HG02642 (cell line): ENCODE data around the gene UBE2L3.
"Not testable (repeated sequence)": the region's sequence is repeated elsewhere in the genome, so short reads cannot be mapped to it uniquely, and the experiment has no call there.

Source experiments
- ATAC-seq: cut with Tn5 transposase; IDR thresholded peaks from one replicate; pipeline ENCODE4 v1.9.1; 2021; ENCODE audit warnings: mild to moderate bottlenecking; ENCODE audit not compliant: unreplicated experiment, poor library complexity

UBE2L3 gene

DNA sequence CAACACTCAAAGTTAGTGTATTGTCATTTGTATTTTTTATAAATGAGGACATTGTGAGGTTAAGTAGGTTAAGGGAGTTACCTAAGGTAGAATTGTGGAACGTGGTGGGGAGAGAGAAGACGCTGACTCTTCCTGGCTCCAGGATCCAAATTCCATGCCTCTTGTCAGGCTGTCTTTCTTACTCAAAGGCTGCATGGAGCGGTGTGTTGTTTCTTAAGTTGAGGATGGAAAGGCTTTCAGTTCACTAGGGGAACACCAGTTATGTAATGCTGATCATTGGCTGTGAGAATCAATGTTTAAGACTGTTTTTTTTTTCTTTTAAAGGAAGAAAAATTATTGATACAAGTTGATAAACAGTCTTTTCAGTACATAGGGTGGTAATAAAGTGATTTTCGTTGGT lies 2.9 kb downstream of the UBE2L3 start:
- no peak for ATAC-seq

DNA sequence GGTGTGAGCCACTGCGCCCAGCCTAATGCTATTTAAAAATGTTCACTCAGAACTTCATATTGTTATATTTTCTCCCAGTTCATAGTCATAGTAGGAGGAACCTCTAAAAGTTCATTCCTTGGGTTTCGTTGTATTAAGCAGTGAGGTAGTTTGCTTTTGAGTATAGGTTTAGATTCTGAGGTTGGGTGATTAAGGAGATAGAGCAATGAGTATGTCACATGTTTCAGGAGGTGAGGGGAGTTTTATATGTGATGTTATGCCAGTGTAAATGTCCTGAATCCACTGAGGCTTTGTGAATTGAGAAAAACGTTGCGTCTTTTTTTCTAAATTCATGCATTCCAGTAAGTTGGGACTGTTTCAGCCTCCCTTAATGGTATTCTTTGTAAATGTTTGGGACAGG lies 4.2 kb downstream of the UBE2L3 start:
- no peak for ATAC-seq

DNA sequence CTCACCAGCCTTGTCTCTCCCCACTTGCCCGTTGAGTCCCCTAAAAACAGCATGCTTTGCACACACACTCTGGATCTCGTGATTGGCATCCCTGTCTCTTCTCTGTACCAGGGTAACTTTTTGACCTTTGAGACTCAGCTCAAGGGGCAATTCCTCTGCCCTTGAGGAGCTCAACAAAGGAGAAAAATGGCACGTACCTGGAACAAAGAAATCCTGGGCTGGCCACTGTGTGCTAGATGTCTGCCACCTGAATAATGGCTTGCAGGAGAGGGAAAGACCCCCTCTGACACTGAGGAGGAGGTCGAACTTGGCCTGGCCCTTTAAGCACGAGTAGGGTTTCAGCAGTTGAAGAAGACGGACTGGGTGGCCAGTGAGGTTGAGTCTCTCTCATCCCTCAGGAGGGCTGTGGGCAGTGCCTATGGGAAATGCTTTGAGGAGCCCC lies 5.8 kb downstream of the UBE2L3 start:
- ATAC-seq, result no peak

DNA sequence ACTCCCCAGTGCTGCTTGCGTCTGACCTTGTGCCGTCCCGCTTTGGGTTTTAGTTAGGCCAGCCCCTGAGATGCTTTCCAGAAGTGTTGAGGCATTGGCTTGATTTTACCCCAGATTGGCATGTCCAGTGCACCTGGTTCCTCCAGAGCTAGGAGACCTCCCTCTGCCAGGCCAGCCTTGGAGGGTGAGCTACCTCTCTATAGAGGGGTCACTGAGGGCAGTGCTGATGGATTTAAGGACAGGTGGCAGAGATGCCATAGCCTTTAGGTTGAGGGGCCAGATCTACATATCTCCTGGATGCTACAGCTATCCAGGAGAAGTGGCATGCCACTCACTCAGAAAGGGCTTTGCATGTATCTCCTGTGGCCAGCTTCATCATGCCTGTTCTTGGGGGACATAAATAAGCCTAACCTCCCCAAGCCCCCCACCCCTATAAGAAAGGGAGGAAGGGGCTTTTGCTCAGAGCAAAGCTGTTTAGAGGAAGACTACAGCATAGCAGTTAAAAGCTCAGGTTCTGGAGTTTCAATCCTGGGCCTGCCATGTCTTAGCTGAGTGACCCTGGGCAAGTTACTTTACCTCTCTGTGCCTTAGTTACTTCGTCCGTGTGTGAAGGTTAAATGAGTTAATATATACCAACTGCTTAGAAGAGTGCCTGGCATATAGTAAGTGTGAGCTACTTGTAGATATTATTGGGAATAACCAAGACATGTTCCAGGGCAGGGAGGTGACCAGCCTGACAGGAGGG lies 6.4 kb downstream of the UBE2L3 start:
- ATAC-seq, result no peak

DNA sequence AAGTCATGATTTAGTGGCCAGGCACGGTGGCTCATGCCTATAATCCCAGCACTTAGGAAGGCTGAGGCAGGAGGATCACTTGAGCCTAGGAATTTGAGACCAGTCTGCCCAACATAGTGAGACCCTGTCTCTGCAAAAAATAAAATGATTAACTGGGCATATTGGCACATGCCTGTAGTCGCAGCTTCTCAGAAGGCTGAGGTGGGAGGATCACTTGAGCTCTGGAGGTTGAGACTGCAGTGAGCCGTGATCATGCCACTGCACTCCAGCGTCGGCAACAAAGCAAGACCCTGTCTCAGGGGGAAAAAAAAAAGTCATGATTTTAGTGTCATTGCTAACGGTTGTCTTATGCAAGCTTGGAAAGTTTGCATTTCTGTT lies 11.9 kb downstream of the UBE2L3 start:
- no peak for ATAC-seq

DNA sequence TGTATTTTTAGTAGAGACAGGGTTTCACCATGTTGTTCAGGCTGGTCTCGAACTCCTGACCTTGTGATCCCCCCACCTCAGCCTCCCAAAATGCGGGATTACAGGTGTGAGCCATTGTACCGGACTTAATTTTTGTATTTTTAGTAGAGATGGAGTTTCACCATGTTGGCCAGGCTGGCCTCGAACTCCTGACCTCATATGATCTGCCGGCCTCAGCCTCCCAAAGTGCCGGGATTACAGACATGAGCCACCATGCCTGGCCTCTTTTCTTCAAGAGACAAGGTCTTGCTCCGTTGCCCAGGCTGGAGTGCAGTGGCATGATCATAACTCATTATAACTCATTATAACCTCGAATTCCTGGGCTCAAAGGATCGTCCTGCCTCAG lies 13.1 kb downstream of the UBE2L3 start:
- ATAC-seq, result not testable (repeated sequence)

DNA sequence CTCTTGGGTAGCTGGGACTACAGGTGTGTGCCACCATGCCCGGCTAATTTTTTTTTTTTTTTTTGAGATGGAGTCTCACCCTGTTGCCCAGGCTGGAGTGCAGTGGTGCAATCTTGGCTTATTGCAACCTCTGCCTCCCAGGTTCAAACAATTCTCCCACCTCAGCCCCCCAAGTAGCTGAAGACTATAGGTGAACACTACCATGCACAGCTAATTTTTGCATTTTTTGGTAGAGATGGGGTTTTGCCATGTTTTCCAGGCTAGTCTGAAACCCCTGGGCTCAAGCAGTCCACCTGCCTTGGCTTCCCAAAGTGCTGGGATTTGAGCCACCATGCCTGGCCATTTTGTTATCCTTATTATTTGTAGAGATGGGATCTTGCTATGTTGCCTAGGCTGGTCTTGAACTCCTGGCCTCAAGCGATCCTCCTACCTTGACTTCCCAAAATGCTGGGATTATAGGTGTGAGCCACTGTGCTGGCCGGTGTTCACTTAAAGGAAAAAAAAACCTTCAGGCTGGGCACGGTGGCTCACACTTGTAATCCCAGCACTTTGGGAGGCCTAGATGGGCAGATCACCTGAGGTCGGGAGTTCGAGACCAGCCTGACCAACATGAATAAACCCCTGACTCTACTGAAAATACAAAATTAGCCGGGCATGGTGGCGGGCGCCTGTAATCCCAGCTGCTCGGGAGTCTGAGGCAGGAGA lies 13.6 kb downstream of the UBE2L3 start:
- ATAC-seq, result not testable (repeated sequence)

DNA sequence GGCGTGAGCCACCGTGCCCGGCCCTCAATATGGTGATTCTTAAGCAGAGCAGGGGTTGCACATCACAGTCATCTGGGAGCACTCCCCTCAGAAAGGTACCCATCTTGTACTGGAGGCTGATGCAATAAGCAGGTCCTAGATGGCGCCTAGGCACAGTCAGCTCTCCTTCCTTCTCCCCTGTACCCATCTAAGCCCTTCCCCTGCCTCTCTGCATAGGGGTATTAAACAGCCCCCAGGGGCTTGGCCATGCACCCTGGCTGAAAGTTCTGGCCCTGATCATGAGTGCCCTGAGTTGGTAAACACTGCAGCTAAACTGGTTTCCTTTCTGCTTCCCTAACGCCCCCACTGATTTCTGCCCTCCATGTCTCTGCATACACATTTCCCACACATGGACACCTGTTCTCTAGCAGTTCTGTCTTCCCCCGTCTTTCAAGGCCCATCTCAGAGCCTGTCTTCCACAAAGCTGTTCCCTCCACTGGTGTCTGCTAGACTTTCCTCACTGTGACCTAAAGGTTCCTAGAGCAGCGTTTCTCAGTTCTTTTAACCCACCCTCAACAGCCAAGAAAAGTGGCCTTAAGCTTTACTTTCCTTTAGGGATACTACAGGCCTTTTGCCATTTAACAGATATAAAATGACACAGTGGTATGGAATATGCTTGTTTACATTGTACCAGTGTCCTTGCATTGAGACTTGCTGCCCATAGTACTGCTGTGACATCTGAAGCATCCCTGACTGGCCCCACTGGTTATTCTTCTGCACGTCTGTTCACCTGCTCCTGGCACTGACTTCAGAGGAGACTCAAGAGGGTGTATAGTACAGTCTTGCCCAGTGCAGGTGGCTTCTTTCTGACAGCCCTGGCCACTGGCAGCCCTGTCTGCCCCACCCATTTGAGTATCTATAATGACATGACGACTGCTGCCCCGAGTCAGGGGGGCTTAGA lies 15.6 kb downstream of the UBE2L3 start:
- ATAC-seq, result no peak

DNA sequence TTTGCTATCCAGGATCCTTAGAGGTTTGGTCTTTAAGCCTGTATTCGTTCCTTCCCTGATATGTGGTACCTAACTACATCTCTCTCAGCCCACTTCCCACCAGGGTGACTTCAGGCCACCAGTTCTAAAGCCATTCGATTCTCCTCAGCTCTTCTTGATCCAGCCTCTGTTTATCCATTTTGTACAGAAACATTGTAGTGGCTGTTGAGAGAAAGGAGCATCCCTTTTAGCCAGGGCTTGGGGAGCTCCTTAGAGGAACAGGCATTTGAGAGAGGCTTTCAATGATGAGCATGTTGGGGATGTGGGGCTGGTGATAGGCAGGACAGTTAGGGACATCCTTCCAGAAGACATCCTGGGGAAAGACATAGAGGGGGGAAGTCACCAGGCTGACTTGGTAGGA lies 17.9 kb downstream of the UBE2L3 start:
- ATAC-seq, result no peak

DNA sequence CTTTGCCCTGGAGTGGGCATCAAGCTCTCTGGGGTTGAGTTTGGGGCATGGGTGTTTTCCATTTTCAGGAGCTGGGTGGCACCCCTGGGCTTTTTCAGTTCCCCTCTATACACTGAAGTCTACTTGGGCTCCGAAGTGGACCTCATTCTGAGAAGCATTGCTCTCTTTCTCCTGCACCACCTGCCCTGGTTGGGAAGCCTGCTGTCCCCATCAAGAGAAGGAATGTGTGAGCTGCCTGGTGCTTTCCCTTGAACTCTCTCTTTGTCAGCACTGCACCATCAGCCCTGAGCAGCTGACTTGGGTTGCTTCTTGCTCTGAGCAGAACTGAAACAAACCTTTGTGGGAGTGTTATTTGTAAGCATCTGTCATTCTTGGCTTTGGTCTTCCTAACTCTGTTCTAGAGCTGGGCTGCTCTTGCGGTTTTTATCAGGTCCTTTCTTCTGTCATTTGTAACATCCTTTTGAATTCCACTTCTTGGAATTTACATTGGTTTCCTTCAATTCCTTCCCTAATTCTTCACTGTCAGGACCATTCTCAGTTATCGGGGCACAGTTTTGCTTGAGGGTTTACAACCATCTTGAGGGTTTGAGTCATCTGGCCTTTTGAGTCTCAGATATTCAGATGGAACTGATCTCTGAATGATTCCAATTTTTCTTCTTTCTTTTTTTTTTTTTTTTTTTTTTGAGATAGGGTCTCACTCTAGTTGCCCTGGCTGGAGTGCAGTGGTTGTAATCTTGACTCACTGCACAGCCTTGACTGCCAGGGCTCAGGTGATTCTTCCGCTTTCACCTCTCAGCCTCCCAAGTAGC lies 20.5 kb downstream of the UBE2L3 start:
- peak; percentile 83 for ATAC-seq

DNA sequence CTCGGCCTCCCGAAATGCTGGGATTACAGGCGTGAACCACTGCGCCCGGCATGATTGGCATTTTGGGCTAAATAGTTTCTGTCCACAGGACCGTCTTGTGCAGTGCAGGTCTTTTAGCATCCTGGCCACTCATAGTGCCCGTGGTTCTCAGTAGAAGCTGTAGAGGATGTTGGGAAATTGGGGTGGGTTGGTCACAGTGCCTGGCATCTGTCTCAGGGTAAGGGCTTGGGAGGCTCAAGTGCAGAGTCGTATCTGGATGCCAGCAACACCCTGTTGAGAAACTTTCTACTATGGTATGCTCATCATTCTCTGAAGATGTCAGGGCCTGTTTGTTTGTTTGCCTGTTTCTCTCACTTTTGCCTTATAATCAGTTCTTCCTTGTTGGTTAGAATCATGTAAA lies 21.9 kb downstream of the UBE2L3 start:
- ATAC-seq, result no peak

DNA sequence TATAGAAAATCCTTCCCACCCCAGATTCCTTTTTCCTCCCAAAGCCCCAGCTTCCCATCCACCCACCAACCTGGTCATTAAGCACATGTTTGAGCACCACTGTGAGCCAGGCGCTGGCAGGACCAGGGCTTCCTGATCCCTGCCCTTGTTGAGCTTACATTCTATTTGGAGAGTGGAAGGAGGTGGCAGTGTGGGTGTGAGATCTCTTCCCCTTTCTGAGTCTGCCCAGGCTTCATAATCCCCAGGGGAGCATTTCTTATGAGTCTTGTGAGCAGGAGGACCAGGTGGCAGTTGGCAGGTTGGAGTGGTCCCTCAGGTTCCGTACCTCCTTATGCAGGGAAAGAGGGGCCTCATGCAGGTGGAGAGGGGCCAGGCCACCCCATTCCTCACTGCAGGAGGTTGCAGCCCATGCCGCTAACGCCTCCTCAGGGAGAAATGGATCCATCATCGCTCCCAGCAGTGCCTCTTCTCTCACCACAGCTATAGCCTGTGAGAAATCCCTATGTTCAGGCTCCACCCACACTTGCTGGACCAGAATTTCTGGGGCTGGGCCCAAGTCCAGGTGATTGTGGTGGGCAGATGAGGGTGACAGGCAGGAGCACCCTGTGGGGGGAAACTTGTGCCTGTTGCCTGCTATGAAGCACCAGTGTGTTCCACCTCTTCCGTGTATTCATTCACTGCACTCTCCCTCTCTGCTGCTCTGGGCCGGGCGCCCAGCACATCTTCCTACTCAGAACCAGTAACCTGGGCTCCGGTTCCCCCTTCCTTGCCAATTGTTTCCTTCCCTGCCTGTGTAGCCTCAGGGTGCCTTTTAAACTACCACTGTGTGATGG lies 23.5 kb downstream of the UBE2L3 start:
- ATAC-seq, result no peak

DNA sequence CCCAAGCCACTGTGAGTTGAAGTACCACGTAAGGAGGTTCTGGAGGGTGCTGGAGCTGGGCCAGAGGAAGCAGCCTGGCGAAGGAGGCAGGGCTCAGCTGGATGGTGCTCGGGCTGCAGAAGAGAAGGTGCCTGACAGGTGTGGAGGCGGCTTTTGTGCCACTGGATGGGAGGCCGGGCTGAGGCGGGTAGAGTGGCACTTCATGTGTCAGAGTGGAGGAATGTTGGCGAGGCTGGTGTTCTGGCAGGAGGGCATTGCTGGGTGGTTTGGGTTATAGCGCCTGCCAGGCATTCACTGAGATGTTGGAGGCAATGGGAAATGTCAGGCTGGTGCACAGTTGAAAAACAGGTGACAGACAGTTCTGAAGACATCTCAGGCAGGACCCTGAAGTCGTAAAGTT lies 24.2 kb downstream of the UBE2L3 start:
- no peak for ATAC-seq

DNA sequence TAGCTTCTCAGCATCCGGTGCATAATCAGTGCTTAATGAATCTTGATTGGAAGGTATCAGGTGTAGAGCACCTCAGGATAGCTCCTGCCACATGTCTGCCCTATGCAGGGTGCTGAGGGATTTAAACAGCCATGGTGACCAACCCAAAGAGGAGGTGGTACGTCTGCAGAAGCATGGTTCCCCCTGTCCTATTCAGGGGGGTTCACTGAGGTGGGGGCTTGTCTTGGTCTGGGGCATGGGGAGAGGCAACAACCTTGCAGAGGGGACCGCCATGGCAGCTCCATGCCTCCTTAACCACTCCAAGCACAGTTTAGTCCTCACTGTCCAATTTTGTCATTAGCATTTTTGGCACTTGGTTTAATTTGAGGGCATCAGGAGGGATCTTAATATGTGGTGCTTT lies 24.9 kb downstream of the UBE2L3 start:
- ATAC-seq, result no peak

DNA sequence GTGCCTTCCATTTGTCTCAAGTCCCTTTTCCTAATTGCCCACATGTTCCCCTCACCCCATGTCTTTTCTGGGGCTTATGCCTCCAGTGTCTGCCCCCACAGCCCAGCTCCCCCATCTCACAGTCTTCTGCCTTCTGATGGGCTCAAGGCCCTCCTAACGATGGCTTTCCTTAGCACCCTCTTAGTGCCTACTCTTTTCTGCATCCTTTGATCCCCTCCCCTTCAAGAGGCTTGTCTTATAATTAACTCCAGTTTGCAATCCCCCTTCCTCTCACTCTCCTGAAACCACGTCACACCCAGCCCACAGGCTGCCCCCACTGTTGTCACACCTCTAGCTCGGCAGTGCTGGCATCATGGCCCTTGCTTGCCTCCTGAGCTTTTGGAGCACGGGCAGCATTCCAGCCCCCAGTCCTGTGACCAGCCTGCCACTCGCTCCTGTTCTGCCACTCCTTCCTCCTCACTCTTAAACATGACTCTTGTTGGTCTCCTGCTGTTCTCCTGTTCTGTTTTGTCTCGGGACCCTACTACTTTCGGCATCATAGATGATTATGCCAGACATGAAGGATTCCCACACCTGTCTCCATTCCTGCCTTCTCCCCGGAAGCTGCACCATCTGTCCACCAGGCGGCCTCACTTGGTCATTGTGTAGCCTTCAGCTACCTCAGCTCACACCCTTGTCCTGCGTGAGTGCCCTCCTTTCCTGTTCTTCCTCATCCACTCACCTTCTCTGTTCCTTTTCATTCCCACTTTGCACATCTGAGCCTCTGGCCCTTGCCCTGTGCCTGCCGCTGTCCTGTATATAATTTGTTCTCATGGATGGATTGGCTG lies 26.1 kb downstream of the UBE2L3 start:
- ATAC-seq, result no peak

DNA sequence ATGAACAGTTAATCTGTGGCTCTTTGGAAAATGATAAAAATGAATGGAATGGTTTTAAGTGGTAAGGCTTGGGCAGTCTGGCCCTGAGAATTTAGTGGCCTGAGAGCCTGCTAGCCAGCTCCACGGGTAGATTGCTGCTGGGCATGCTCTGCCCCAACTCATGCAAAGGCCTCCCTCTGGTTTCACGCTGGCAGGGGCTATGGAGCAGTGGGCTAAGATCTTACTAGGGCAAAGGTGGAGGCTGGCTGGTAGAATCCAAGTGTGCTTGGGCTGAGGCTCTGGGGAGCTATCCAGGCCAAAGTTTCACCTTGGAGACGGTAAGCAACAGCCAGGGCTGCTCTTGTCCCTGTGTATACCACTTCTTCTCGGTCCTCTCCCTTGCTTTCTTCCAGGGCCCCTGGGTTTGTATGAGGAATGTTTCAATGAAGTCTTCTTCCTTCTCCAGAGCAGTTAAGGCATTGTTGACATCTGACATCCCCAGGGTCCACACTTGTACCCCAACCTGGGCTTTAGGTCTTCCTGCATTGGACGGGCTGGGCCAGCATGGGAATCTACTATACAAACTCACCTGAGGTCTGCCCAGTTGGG lies 27.4 kb downstream of the UBE2L3 start:
- no peak for ATAC-seq

DNA sequence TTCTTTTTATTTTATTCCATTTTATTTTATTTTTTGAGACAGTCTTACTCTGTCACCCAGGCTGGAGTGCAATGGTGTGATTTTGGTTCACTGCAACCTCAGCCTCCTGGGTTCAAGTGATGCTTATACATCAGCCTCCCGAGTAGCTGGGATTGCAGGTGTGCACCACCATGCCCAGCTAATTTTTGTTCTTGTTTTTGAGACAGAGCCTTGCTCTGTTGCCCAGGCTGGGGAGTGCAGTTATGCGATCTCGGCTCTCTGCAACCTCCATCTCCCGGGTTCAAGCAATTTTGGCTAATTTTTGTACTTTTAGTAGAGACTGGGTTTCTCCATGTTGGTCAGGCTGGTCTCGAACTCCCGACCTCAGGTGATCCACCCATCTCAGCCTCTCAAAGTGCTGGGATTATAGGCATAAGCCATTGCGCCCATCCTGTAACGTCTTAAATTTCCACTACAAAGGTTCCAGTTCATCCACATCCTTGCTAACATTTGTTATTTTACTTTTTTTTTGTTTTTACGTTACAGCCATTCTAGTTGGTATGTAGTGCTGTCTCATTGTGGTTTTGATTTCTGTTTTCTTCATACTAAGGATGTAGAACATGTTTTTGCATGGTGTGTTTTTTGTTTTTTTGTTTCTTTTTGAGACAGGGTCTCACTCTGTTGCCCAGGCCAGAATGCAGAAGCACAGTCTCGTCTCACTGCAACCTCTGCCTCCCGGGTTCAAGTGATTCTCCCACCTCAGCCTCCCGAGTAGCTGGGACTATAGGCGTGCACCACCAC lies 29.0 kb downstream of the UBE2L3 start:
- ATAC-seq, result not testable (repeated sequence)
